ENCODE measurements around the gene DLG5.

DLG5 gene

DNA sequence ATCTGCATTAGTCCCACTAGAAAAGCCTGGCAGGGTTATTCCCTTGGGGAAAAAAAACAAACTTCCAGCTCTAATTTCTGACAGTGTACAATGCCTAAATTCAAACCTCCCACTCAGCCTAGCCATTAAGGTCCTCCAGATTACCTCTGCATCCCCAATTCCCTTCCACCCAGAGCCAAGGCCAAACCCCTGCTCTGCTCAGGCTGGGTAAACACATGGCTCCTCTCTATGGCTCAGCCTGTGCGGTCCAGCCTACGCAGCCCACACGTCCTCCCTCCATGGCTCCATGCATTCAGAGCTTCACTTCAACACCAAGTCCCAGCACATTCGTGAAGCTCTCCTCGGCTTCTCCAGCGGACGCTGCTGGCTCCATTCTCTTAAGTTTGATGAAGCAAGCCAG lies 5.2 kb downstream of the DLG5 start:
- TF ChIP-seq ZFX (IDR thresholded peaks at IDR 0.05): no peak
- TF ChIP-seq, protein P1, sequence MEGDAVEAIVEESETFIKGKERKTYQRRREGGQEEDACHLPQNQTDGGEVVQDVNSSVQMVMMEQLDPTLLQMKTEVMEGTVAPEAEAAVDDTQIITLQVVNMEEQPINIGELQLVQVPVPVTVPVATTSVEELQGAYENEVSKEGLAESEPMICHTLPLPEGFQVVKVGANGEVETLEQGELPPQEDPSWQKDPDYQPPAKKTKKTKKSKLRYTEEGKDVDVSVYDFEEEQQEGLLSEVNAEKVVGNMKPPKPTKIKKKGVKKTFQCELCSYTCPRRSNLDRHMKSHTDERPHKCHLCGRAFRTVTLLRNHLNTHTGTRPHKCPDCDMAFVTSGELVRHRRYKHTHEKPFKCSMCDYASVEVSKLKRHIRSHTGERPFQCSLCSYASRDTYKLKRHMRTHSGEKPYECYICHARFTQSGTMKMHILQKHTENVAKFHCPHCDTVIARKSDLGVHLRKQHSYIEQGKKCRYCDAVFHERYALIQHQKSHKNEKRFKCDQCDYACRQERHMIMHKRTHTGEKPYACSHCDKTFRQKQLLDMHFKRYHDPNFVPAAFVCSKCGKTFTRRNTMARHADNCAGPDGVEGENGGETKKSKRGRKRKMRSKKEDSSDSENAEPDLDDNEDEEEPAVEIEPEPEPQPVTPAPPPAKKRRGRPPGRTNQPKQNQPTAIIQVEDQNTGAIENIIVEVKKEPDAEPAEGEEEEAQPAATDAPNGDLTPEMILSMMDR (conservative IDR thresholded peaks at IDR 0.05): no peak
- H3K27ac ChIP-seq: no peak overlapping the region

DNA sequence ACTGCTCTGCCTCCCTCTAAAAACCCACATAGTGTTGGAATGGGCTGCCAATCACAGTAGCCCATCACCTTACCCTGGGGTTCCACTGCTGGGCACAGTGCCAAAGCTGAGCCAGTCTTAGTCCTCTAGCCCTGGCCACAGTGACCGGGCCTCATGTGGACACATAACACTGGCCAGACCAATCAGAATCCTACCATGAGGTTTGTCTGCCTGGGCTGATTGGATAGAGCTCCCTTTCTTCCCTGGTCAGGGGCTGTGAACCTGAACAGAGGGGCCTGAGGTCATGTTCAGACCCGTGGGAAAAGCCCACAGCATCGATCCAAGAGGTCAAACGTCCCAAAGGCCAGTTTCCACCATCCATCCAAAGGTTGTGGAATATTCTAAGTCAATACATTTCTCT lies 6.1 kb downstream of the DLG5 start:
- no peak overlapping the region for H3K27ac ChIP-seq
- TF ChIP-seq, protein P1 (conservative IDR thresholded peaks at IDR 0.05): no peak
- TF ChIP-seq ZFX (IDR thresholded peaks at IDR 0.05): no peak

DNA sequence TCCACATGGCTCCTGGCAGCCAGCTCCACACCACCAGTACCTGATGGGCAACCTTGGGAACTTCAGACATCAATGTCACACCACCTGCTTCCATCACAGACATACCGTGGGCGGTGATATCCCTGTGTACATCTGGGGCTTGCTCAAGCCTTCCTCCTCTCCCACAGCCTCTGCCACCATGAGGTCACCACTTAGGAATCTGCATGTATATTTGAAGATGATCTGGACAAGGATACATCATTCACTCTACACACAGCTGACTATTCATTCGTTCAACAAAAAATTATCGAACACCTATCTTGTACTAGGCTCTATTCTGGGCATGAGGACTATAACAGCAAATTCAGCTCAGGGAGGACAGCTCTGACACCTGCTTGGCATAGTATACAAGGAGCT lies 6.8 kb downstream of the DLG5 start:
- H3K27ac ChIP-seq: no peak overlapping the region
- no peak for TF ChIP-seq ZFX (IDR thresholded peaks at IDR 0.05)
- TF ChIP-seq, protein P1 (conservative IDR thresholded peaks at IDR 0.05): no peak

DNA sequence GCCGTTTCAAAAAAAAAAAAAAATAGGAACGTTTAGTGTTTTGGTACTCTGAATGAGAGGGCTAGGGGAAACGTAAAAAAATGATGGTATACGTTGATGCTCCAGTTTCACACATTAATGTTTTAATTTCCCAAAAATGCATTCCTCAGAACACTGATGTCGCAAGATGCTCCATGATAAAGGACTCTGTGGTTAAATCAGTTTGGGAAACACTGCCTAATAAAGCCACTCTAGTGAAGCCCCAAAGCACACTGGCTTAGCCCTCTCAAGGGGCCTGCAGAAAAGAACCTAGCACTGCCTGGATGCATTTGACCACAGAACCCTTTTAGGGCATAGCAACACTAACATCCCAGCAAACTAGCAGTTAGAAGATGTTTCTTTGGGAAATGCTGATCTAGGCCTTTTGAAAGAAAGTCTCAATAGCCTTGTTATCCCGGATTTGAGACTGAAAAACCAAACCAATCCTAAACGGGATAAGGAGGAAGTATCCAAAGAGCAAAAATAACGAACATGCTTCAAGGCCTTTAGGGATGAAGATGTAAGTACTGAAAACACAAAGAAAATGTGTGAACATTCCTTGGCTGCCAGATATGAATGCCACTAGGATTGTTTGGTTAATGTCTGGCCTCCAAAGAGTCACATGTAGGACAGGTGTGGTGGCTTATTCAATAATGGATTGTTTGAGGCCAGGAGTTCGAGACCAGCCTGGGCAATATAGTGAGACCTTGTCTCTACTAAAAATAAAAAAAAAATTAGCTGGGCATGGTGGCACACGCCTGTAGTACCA lies 11.0 kb downstream of the DLG5 start:
- no peak overlapping the region for H3K27ac ChIP-seq
- no peak for TF ChIP-seq ZFX (IDR thresholded peaks at IDR 0.05)
- TF ChIP-seq, protein P1 (conservative IDR thresholded peaks at IDR 0.05): no peak

DNA sequence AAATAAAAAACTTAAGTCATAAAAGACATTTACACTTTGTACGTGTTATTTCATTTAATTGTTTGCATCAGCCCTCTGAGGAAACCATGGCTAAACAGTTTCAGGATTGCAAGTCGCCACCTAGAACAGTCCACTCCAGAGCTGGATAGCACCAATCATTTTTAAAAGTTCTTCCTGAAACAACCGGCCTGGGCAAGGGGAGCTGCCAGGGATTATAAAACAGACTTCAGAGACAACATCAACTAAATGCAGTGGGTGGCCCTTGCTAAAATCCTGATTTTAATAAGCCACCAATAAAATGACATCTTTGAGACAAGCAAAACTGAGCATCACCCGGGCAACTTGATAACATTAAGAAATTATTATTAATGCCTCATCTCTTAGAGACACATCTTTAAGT lies 13.5 kb downstream of the DLG5 start:
- TF ChIP-seq, protein P1 (conservative IDR thresholded peaks at IDR 0.05): no peak
- TF ChIP-seq ZFX (IDR thresholded peaks at IDR 0.05): no peak
- H3K27ac ChIP-seq: no peak overlapping the region

DNA sequence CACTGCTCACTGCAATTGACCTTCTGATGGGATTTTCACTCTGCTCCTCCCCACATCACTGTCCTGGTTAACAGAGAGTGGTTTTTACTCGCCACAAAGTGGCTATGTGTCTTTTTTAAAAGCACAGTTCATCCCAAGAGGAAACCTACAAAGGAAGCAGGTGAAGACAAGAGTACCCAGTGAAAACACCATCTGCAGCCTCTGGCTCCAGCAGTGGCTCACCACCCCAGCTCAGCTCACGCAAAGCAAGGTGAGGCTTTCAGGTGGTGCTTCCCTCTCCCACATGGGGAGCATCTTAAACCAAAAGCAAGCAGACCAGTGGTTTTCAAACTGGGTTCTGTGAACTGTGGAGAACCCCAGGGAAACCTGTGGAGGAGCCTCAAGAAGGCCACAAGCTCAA lies 14.0 kb downstream of the DLG5 start:
- H3K27ac ChIP-seq: no peak overlapping the region
- TF ChIP-seq ZFX (IDR thresholded peaks at IDR 0.05): no peak
- TF ChIP-seq, protein P1 (conservative IDR thresholded peaks at IDR 0.05): no peak

DNA sequence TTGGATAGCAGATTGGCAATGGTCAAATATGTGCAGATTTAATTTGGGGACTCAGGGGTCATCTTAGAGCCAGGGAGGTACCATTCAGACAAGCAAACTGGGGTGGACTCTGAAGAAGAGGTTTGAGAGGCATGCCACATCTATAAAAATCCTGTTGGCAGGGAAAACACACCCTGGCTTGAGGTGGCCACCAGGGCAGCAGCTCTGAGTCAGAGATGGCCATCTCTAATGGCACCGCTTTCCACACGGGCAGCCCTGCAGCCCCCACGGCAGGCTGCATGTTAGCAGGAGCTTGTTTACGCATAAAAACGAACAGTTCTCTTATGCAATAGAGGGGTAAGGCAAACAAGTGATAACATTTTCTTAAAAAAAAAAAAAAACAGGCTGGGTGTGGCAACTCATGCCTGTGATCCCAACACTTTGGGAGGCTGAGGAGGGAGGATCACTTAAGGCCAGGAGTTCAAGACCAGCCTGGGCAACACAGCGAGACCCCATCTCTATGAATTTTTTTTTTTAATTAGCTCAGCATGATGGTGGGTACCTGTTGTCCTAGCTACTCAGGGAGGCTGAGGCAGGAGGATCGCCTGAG lies 14.9 kb downstream of the DLG5 start:
- TF ChIP-seq, protein P1 (conservative IDR thresholded peaks at IDR 0.05): no peak
- TF ChIP-seq ZFX (IDR thresholded peaks at IDR 0.05): no peak
- H3K27ac ChIP-seq: no peak overlapping the region
